Activated T-helper 2 cell treated with anti-CD3 and anti-CD28 coated beads, Interferon-gamma antibody, Interleukin-2, Interleukin-4, amounts not matched to agents 10 μg/mL and 5 μg/mL and 100 μg/mL, durations not matched to agents 14 hours and 24 hours and 36 hours (primary cell): Measurements from ENCODE around the gene RPL13. TPM values are rescaled to one million over a fixed set of nuclear protein-coding genes. Genes with fewer than 3 reads are reported as not detected.
"Not testable (repeated sequence)": the region's sequence is repeated elsewhere in the genome, so short reads cannot be mapped to it uniquely, and the experiment has no call there.

Experiments
- DNase-seq: peaks from one replicate; pipeline ENCODE4 v3.0.0; 2021; ENCODE audit warnings: low spot score
- H3K27ac Mint-ChIP-seq: one replicate; pipeline ENCODE4 v1.8.0; 2021; ENCODE audit warnings: mixed read lengths
- H3K27me3 Mint-ChIP-seq: one replicate; pipeline ENCODE4 v1.8.0; 2021; ENCODE audit warnings: low read depth, mixed read lengths
- H3K36me3 Mint-ChIP-seq: one replicate; pipeline ENCODE4 v1.8.0; 2021; ENCODE audit warnings: low read depth, mixed read lengths
- H3K4me1 Mint-ChIP-seq: one replicate; pipeline ENCODE4 v1.8.0; 2021; ENCODE audit warnings: low read depth, mixed read lengths
- H3K4me3 Mint-ChIP-seq: one replicate; pipeline ENCODE4 v1.8.0; 2021; ENCODE audit warnings: low read depth, mild to moderate bottlenecking, moderate library complexity, mixed read lengths
- H3K9me3 Mint-ChIP-seq: one replicate; pipeline ENCODE4 v1.8.0; 2021; ENCODE audit warnings: mixed read lengths
- intact Hi-C: fragments of 100-400 bp; cut with micrococcal nuclease; formaldehyde crosslinking; loops from one replicate; pipeline ENCODE4 v1.15.1; 2023
- total RNA-seq: library from RNA; stranded (reverse); gene quantifications from 2 replicates; pipeline ENCODE4 v1.2.3, GENCODE V29; 2022

Gene RPL13
- total RNA-seq, 1 donor from 2014 or later, result 2,406 TPM

DNA sequence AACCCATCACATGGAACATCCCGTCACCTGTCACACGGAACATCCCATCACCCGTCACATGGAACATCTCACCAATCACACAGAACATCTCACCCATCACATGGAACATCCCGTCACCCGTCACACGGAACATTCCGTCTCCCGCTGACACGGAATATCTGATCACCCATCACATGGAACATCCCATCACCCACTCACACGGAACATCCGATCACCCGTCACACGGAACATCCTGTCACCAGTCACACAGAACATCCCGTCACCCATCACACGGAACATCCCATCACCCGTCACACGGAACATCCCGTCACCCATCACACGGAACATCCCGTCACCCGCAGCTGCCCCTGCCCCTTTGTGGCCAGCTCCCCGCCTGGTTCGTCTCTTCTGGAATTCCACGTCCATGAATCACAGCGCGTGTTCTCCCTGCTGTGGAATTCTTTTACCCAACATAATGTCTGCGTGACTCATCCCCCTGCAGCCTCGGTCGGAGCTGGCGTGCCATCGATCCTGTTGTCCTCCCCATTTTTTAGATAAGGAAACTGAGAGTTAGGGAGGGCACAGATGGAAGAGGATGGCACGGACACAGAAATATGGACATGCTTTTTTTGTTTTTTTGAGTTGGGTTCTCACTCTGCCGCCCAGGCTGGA is 20.7 kb downstream of the RPL13 start:
- no peaks in the 10 kb centered on the region for H3K9me3 Mint-ChIP-seq
- no peak overlapping the region for H3K27ac Mint-ChIP-seq
- no peaks in the 10 kb centered on the region for H3K4me1 Mint-ChIP-seq
- DNase-seq, result no peak
- H3K36me3 Mint-ChIP-seq, result no peaks in the 10 kb centered on the region
- intact Hi-C loops, result no loop called here
- peaks cover 6% of the 10 kb centered on the region for H3K27me3 Mint-ChIP-seq
- no peak overlapping the region for H3K4me3 Mint-ChIP-seq

DNA sequence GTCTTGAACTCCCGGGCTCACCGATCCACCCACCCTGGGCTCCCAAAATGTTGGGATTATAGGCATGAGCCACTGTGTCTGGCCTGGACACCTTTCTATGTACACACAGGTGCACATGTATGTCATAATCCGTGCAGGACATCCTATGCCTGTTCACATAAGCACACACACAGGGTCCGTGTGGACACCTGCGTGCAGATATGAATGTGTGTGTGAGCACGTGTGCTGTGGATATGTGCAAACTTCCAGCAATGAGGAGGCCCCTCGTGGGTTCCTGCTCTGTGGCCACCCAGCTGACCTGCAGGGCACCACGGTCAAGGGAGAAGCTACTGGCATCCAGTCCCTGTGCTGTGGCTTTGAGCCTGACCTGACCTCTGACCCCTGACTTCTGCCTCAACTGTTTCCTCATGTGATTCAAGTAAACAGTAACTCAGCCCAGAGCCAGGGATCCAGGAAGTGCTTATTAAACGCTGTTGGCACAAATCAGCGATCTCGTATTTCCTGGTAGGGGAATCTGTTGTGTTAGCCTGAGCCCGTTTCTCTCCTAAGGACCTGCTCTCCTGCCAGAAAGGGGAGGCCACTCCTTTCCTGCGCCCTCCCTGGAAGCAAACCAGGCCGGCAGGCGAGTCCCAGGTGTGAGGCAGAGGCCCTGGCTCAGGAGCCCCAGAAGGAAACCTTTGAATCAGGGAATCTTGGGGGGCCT is 21.5 kb downstream of the RPL13 start:
- Mint-ChIP-seq H3K27me3 (peaks cover 6% of the 10 kb centered on the region), H3K4me1 (no peaks in the 10 kb centered on the region), H3K36me3 (no peaks in the 10 kb centered on the region), H3K9me3 (no peaks in the 10 kb centered on the region), H3K27ac (no peak overlapping the region), H3K4me3 (no peak overlapping the region)
- no peak for DNase-seq
- intact Hi-C loops, result no loop called here

DNA sequence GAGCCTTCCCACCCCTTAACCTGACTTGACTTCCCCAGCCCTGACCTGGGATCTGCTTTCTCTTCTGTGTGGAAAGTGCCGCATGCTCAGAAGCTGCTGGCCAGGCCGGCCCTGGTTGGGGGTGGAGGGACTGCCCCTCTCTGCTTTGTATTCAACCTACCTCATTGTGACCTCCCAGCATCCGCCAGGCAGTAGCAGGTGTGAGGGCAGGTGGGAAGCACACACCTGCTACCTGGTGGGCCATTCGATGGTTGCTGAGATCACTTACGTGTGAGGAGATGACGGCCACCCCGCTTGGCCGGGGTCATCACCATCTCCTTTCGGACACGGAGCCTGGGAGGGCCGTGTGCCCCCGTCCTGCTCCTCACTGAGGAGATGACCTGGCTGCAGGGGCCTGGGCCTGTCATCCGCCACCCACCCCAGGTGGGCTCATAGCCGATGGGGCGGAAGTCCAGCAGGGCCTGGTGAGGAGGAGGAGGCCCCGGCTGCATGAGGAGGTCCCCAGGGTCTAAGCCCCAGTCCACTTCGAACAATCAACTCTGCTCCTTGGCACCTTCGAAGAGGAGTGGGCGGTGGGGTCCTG is 22.2 kb downstream of the RPL13 start:
- H3K4me1 Mint-ChIP-seq, result no peaks in the 10 kb centered on the region
- intact Hi-C loops, result no loop called here

DNA sequence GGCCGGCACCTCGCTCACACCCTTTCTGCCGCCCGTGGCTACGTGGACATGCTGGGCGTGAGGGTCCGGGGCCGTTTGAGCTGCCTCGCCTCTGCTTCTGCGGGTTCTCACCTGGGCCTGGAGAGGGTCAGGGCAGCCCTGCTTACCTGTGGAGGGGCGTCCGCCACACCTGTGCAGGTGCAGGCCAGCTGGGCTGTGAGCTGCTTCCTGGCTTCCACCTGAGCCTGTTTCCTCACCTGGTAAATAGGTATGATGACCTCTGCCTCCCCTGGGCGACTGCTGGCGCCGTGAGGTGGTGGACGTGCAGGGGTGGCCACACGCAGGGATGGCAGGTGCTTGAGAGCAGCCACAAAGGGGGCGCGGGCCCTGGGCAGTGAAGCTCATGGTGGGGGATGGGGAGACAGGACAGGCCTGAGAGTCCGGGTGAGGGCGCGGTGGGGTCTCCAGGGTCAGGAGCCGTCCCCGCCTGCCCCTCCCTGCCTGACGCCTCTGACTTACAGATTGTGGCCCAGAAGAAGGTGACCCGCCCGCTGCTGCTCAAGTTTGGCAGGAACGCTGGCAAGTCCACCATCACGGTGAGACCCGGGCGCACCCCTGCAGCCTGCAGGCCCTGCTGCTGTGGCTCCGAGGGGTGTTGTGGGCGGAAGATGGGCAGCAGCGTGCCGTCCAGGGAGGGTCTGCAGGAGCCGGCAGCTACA is 22.9 kb downstream of the RPL13 start:
- Mint-ChIP-seq H3K9me3 (no peaks in the 10 kb centered on the region), H3K27me3 (peaks cover under 1% of the 10 kb centered on the region), H3K4me3 (no peak overlapping the region), H3K27ac (no peak overlapping the region), H3K4me1 (no peaks in the 10 kb centered on the region), H3K36me3 (no peaks in the 10 kb centered on the region)
- intact Hi-C loops, result no loop called here
- no peak for DNase-seq

More for the DNA sequence above, 22.2 kb downstream of the RPL13 start:
- DNase-seq, result no peak
- Mint-ChIP-seq H3K4me3 (no peak overlapping the region), H3K9me3 (no peaks in the 10 kb centered on the region), H3K27ac (no peak overlapping the region), H3K27me3 (peaks cover 2% of the 10 kb centered on the region), H3K36me3 (no peaks in the 10 kb centered on the region)

DNA sequence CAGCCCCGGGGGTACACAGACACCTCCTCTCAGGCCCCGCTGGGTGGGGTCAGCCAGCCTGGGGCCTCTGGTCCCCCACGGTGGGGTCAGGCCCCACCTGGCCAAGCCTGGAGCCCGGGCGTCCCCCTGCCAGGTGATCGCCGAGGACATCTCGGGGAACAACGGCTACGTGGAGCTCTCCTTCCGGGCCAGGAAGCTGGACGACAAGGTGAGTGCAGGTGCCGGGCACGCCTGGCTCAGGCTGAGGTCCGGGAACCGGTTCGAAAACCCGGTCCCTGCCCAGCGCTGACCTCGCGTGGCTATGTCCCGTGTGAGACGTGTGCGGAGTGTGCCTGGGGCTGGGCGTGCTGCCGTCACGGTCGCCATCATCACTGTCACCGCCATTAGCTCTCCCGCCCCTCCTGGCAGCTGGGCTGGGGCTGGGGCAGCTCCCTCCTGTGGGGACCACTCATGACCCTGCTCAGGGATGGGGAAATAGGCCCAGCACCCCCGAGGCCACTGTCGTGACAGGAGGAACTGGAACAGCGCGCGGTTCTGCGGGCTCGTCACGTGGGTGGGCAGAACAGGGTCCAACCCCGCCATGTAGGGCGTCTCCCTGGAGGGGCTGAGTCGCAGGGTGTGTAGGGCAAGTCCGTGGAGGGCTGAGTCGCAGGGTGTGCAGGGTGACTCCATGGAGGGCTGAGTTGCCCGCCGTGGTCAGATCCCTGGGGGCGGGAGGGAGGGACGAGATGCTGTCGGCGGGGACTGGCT is 23.6 kb downstream of the RPL13 start:
- Mint-ChIP-seq H3K9me3 (no peaks in the 10 kb centered on the region), H3K4me1 (no peaks in the 10 kb centered on the region), H3K27me3 (no peaks in the 10 kb centered on the region), H3K36me3 (no peaks in the 10 kb centered on the region), H3K4me3 (no peak overlapping the region), H3K27ac (no peak overlapping the region)
- intact Hi-C loops, result no loop called here
- no peak for DNase-seq

DNA sequence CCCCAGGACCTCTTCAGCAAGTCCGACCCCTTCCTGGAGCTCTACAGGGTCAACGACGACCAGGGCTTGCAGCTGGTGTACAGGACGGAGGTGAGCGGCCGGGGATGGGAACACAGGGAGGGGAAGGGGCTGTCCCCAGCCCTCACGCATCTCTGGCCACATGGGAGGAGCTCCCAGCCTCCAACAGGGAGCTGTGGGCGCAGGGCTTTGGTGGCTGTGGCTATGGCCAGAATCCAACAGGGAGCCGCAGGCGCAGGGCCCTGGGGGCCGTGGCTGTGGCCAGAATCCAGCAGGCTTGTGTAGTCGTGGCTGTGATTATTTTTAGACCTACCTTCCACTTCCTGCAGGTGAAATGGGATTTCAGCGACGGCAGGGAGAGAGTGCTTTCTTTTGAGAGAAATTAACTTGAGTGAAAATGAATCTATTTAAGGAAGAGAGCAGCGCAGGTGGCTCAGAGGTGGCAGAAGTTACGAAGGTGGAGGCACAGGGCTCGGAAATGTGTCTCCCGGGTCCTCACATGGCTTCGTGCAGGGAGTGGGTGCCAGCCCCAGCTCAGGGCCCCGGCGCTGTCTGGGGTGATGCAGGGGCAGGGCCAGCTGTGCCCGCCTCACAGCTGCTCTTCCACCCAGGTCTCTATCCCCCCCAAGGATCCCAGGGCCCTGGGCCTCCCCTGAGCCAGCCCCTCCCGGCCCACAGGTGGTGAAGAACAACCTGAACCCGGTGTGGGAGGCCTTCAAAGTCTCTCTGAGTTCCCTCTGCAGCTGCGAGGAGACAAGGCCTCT is 24.5 kb downstream of the RPL13 start:
- H3K27ac Mint-ChIP-seq, result no peak overlapping the region
- no peaks in the 10 kb centered on the region for H3K36me3 Mint-ChIP-seq
- H3K27me3 Mint-ChIP-seq, result no peaks in the 10 kb centered on the region

DNA sequence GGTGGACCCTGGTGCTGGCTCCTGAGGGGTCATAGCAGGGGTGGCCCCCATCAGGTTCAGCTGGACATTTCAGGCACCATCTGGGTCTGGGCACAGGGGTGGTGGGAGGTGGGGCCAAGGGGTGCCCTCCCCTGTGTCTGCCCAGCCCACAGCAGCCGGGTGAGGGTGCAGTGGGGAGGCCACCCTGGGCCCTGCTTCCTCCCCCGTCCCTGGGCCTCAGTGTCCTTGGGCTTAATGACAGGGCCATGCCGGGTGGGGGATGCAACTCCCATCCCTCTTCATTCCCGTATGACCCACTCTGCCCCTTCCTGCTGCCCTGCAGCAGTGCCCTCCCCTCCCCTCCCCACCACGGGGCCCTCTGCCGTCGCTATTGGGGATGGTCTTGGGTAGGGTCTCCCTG is 25.7 kb downstream of the RPL13 start:
- intact Hi-C loops, result no loop called here
- no peak for DNase-seq
- no peaks in the 10 kb centered on the region for H3K36me3 Mint-ChIP-seq
- H3K9me3 Mint-ChIP-seq, result no peaks in the 10 kb centered on the region
- H3K4me3 Mint-ChIP-seq, result no peak overlapping the region
- no peak overlapping the region for H3K27ac Mint-ChIP-seq
- no peaks in the 10 kb centered on the region for H3K4me1 Mint-ChIP-seq
- no peaks in the 10 kb centered on the region for H3K27me3 Mint-ChIP-seq

More for the DNA sequence above, 24.5 kb downstream of the RPL13 start:
- no peak for DNase-seq
- intact Hi-C loops, result no loop called here
- H3K9me3 Mint-ChIP-seq, result no peaks in the 10 kb centered on the region
- H3K4me1 Mint-ChIP-seq, result no peaks in the 10 kb centered on the region
- H3K4me3 Mint-ChIP-seq, result no peak overlapping the region

DNA sequence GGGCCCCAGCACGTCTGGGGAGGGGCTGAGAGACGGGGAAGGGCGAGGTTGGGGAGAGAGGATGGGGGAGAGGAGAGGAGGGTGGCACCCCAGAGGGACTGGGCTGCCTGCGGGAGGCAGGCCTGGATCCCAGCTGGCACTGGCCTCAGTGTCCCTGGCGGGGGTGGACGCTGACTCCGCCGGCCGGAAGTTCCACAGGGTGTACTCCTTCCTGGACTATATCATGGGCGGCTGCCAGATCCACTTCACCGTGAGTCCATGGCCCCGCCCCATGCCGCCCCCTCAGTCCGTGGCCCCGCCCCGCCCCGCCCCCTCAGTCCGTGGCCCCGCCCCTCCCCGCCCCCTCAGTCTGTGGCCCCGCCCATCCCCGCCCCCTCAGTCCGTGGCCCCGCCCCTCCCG is 26.4 kb downstream of the RPL13 start:
- H3K4me3 Mint-ChIP-seq, result no peak overlapping the region
- DNase-seq, result no peak
- no peak overlapping the region for H3K27ac Mint-ChIP-seq
- no peaks in the 10 kb centered on the region for H3K9me3 Mint-ChIP-seq
- H3K27me3 Mint-ChIP-seq, result no peaks in the 10 kb centered on the region
- intact Hi-C loops, result no loop called here
- no peaks in the 10 kb centered on the region for H3K36me3 Mint-ChIP-seq
- H3K4me1 Mint-ChIP-seq, result no peaks in the 10 kb centered on the region

DNA sequence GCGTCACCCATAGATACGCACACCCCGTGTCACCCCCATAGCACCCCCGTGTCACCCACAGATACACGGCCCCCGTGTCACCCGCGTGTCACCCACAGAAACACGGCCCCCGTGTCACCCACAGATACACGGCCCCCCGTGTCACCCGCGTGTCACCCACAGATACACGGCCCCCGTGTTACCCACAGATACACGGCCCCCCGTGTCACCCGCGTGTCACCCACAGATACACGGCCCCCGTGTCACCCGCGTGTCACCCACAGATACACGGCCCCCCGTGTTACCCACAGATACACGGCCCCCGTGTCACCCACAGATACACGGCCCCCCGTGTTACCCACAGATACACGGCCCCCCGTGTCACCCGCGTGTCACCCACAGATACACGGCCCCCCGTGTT is 27.2 kb downstream of the RPL13 start:
- H3K4me1 Mint-ChIP-seq, H3K36me3 Mint-ChIP-seq, intact Hi-C loops: not testable (repeated sequence)

DNA sequence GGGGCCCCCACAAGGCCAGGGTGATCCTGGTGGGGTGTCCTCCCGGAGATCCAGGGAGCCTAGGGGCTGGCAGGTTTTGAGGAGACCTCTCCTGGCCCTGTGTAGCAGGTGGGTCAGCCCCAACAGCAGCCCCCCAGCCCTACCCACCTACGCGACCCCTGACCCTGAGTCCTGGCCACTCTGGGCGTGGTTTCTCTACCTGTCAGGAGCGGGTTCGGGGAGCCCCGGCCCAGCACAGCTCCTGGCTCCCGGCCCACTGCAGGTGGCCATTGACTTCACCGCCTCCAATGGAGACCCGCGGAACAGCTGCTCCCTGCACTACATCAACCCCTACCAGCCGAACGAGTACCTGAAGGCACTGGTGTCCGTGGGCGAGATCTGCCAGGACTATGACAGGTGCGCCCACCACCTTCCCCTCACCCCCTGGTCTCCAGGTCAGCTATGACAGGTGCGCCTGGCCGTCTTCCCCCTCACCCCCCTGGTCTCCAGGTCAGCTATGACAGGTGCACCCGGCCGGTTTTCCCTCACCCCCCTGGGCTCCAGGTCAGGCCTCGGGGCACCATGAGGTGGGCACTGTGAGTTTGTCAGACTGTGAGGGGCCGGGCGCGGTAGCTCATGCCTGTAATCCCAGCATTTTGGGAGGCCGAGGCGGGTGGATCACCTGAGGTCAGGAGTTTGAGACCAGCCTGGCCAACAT is 28.1 kb downstream of the RPL13 start:
- H3K9me3 Mint-ChIP-seq, result no peaks in the 10 kb centered on the region
- H3K4me1 Mint-ChIP-seq, result peaks cover under 1% of the 10 kb centered on the region
- intact Hi-C loops, result no loop called here
- no peaks in the 10 kb centered on the region for H3K27me3 Mint-ChIP-seq
- no peak overlapping the region for H3K27ac Mint-ChIP-seq
- no peak overlapping the region for H3K4me3 Mint-ChIP-seq
- no peaks in the 10 kb centered on the region for H3K36me3 Mint-ChIP-seq
- no peak for DNase-seq

More for the DNA sequence above, 27.2 kb downstream of the RPL13 start:
- H3K27ac Mint-ChIP-seq, H3K9me3 Mint-ChIP-seq, H3K4me3 Mint-ChIP-seq, DNase-seq, H3K27me3 Mint-ChIP-seq: not testable (repeated sequence)

DNA sequence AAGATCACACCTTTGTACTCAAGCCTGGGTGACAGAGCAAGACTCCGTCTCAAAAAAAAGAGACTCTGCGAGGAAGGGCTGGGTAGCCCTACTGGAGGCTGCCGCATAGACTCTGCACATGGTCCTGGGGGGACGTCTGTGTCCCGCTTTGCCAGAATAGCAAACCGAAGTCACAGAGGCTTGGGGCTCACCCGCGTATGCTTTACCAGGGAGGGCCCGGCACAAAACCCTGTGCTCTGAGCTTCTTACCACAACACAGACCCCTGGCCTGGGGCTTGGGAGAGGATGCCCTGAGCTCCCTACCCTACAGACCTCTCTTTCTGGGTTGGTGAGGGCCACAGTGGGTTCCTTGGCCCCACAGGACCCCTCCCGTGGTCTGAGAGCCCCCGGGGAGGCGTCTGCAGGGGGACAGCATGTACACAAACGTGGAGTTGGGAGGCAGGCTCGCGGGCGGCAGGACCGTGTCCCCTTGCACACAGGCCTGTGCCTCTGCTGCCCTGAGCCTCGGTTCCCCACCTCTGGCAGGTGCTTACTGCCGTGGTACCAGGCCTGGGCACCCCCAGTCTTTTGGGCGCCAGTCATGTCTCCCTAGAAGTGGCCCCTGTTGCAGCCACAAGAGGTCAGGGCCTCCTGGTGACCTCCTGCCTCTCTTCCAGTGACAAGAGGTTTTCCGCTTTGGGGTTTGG is 28.9 kb downstream of the RPL13 start:
- intact Hi-C loops, result no loop called here
- no peaks in the 10 kb centered on the region for H3K9me3 Mint-ChIP-seq
- no peak overlapping the region for H3K4me3 Mint-ChIP-seq
- H3K4me1 Mint-ChIP-seq, result peaks cover 8% of the 10 kb centered on the region
- H3K27me3 Mint-ChIP-seq, result no peaks in the 10 kb centered on the region
- DNase-seq, result no peak
- no peaks in the 10 kb centered on the region for H3K36me3 Mint-ChIP-seq
- no peak overlapping the region for H3K27ac Mint-ChIP-seq
